IPS-20b (cell line): ENCODE measurements around the gene LNX2.

Experiments used
- H3K27ac ChIP-seq: one replicate; pipeline ENCODE4 v1.5.1; 2013; ENCODE audit warnings: low read length
- H3K27me3 ChIP-seq: 2 replicates; pipeline ENCODE4 v1.6.1; 2013; ENCODE audit warnings: mild to moderate bottlenecking, low read length, inconsistent platforms; ENCODE audit not compliant: insufficient read depth
- H3K36me3 ChIP-seq: 2 replicates; pipeline ENCODE4 v1.6.1; 2013; ENCODE audit warnings: low read depth, mild to moderate bottlenecking, inconsistent platforms, low read length, moderate library complexity; ENCODE audit not compliant: insufficient read depth
- H3K4me1 ChIP-seq: 2 replicates; pipeline ENCODE4 v1.6.1; 2013; ENCODE audit warnings: mild to moderate bottlenecking, control low read depth, inconsistent platforms, low read length, moderate library complexity; ENCODE audit not compliant: insufficient read depth
- H3K4me3 ChIP-seq: 2 replicates; pipeline ENCODE4 v1.5.1; 2013; ENCODE audit warnings: mild to moderate bottlenecking, low read length, inconsistent platforms
- H3K9ac ChIP-seq: 2 replicates; pipeline ENCODE4 v1.6.1; 2013; ENCODE audit warnings: low read depth, mild to moderate bottlenecking, inconsistent platforms, low read length, moderate library complexity
- H3K9me3 ChIP-seq: 2 replicates; pipeline ENCODE4 v1.6.1; 2013; ENCODE audit warnings: mild to moderate bottlenecking, low read depth, low read length, inconsistent platforms; ENCODE audit not compliant: insufficient read depth

Gene LNX2

GRCh38 chr13:27578121-27579030, 42.0 kb downstream of the LNX2 start:
- Histone ChIP-seq H3K27ac (no peak overlapping the region), H3K9me3 (no peaks in the 10 kb centered on the region), H3K36me3 (peaks cover 11% of the 10 kb centered on the region), H3K4me1 (no peaks in the 10 kb centered on the region), H3K9ac (no peak overlapping the region), H3K27me3 (no peaks in the 10 kb centered on the region), H3K4me3 (no peak overlapping the region)

GRCh38 chr13:27574661-27575060, 45.7 kb downstream of the LNX2 start:
- H3K27ac ChIP-seq, result no peak overlapping the region

GRCh38 chr13:27573265-27573664, 47.1 kb downstream of the LNX2 start:
- no peak overlapping the region for H3K9ac ChIP-seq
- no peak overlapping the region for H3K4me3 ChIP-seq
- peaks cover 9% of the 10 kb centered on the region; the same call in 1 of the 2 replicates for H3K36me3 ChIP-seq
- H3K4me1 ChIP-seq, result no peaks in the 10 kb centered on the region
- H3K27me3 ChIP-seq, result no peaks in the 10 kb centered on the region
- no peaks in the 10 kb centered on the region for H3K9me3 ChIP-seq
- no peak overlapping the region for H3K27ac ChIP-seq

More at GRCh38 chr13:27574661-27575060, 45.7 kb downstream of the LNX2 start:
- no peaks in the 10 kb centered on the region; the same call in 1 of the 2 replicates for H3K36me3 ChIP-seq
- no peak overlapping the region for H3K9ac ChIP-seq
- H3K4me3 ChIP-seq, result no peak overlapping the region
- H3K27me3 ChIP-seq, result no peaks in the 10 kb centered on the region
- no peaks in the 10 kb centered on the region for H3K9me3 ChIP-seq
- H3K4me1 ChIP-seq, result no peaks in the 10 kb centered on the region

- Histone ChIP-seq H3K9me3 (no peaks in the 10 kb centered on the region), H3K4me1 (no peaks in the 10 kb centered on the region), H3K9ac (no peak overlapping the region), H3K27ac (no peak overlapping the region), H3K27me3 (no peaks in the 10 kb centered on the region), H3K4me3 (no peak overlapping the region), H3K36me3 (peaks cover 18% of the 10 kb centered on the region; the same call in 1 of the 2 replicates)
These were observed 48.0 kb downstream of the LNX2 start for GRCh38 chr13:27572234-27572901.

GRCh38 chr13:27570906-27571305, 49.4 kb downstream of the LNX2 start:
- Histone ChIP-seq H3K9me3 (no peaks in the 10 kb centered on the region), H3K9ac (no peak overlapping the region), H3K27ac (no peak overlapping the region), H3K27me3 (no peaks in the 10 kb centered on the region), H3K4me3 (no peak overlapping the region), H3K36me3 (peaks cover 32% of the 10 kb centered on the region), H3K4me1 (no peaks in the 10 kb centered on the region)

- Histone ChIP-seq H3K4me3 (no peak overlapping the region), H3K9ac (no peak overlapping the region), H3K27me3 (no peaks in the 10 kb centered on the region), H3K4me1 (no peaks in the 10 kb centered on the region), H3K9me3 (no peaks in the 10 kb centered on the region), H3K36me3 (peaks cover 44% of the 10 kb centered on the region), H3K27ac (no peak overlapping the region)
These were observed 50.9 kb downstream of the LNX2 start for GRCh38 chr13:27569405-27569804.

- no peak overlapping the region for H3K9ac ChIP-seq
- H3K4me3 ChIP-seq, result no peak overlapping the region
- no peak overlapping the region for H3K27ac ChIP-seq
- H3K9me3 ChIP-seq, result no peaks in the 10 kb centered on the region
- no peaks in the 10 kb centered on the region for H3K27me3 ChIP-seq
- no peaks in the 10 kb centered on the region for H3K4me1 ChIP-seq
- peaks cover 61% of the 10 kb centered on the region for H3K36me3 ChIP-seq
These were observed 54.5 kb downstream of the LNX2 start for GRCh38 chr13:27565818-27566217.

GRCh38 chr13:27562457-27562856, 57.9 kb downstream of the LNX2 start:
- no peaks in the 10 kb centered on the region for H3K4me1 ChIP-seq
- H3K4me3 ChIP-seq, result no peak overlapping the region
- H3K27ac ChIP-seq, result no peak overlapping the region
- no peaks in the 10 kb centered on the region for H3K27me3 ChIP-seq
- peaks cover 50% of the 10 kb centered on the region for H3K36me3 ChIP-seq
- H3K9me3 ChIP-seq, result no peaks in the 10 kb centered on the region
- H3K9ac ChIP-seq, result no peak overlapping the region

- Histone ChIP-seq H3K27ac (no peak overlapping the region), H3K4me1 (no peaks in the 10 kb centered on the region), H3K9ac (no peak overlapping the region), H3K4me3 (no peak overlapping the region), H3K9me3 (no peaks in the 10 kb centered on the region), H3K27me3 (no peaks in the 10 kb centered on the region), H3K36me3 (peaks cover 41% of the 10 kb centered on the region)
These were observed 60.6 kb downstream of the LNX2 start for GRCh38 chr13:27559719-27560118.

- Histone ChIP-seq H3K9me3 (no peaks in the 10 kb centered on the region), H3K4me3 (no peak overlapping the region), H3K4me1 (no peaks in the 10 kb centered on the region), H3K27ac (no peak overlapping the region), H3K9ac (no peak overlapping the region), H3K36me3 (peaks cover 38% of the 10 kb centered on the region), H3K27me3 (no peaks in the 10 kb centered on the region)
These were observed 64.2 kb downstream of the LNX2 start for GRCh38 chr13:27556109-27556508.

GRCh38 chr13:27551562-27551961, 68.8 kb downstream of the LNX2 start:
- H3K36me3 ChIP-seq, result peaks cover 57% of the 10 kb centered on the region
- H3K4me1 ChIP-seq, result no peaks in the 10 kb centered on the region
- no peaks in the 10 kb centered on the region for H3K27me3 ChIP-seq
- no peak overlapping the region for H3K4me3 ChIP-seq
- no peak overlapping the region for H3K27ac ChIP-seq
- H3K9ac ChIP-seq, result no peak overlapping the region
- no peaks in the 10 kb centered on the region for H3K9me3 ChIP-seq
